ENCODE data around the gene RALGPS1. TPM values are rescaled to one million over a fixed set of nuclear protein-coding genes. Genes with fewer than 3 reads are reported as not detected.
A peak's percentile ranks its signal among the peaks of the same experiment; 100 is the strongest.

The RALGPS1 gene
- total and polyA plus RNA-seq, 8 donors = 4.7 to 150 (median 42.2) TPM

DNA sequence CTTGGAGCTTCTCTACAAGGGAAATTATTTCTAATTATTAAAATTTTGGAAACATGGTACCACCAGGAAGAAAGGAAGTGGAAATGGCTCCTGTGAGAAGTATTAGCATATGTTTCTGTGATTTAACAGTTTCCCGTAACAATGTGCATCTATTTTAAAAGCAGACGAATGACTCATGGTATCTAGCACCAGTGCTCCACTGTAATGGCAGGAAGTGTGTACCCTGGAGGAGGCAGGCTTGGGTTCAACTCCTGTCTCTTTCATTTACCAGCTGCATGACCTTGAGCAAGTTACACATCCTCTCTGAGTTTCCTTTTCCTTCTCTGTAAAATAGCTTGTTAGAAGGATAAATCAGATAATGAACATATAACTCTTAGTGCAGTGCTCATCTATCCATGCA, 248.8 kb downstream of the RALGPS1 start:
- peaks cover 0 to 22% (median 10%) of the 10 kb centered on the region in 4 donors for H3K4me1 ChIP-seq
- intact Hi-C loops (cut with DNase I; ENCODE audit: low total_unique reads) = no loop called here
- H3K36me3 ChIP-seq = peaks cover 0 to 17% (median 13%) of the 10 kb centered on the region in 4 donors
- TF ChIP-seq POLR2A (IDR thresholded peaks at IDR 0.05) (no peak), POLR2AphosphoS5 (IDR thresholded peaks at IDR 0.05) (peak in 1 of 3 donors; percentile 27), EP300 (IDR thresholded peaks at IDR 0.05) (no peak)
- H3K9me3 ChIP-seq = no peaks in the 10 kb centered on the region
- peak in 1 of 2 donors; percentile 41 for DNase-seq
- no peaks in the 10 kb centered on the region for H3K27me3 ChIP-seq
- H3K27ac ChIP-seq = no peak overlapping the region
- no peak overlapping the region for H3K4me3 ChIP-seq
- 41 to 74% (median 58%) methylated on average over 2 of the region's 2 CpGs for WGBS, 5 donors

DNA sequence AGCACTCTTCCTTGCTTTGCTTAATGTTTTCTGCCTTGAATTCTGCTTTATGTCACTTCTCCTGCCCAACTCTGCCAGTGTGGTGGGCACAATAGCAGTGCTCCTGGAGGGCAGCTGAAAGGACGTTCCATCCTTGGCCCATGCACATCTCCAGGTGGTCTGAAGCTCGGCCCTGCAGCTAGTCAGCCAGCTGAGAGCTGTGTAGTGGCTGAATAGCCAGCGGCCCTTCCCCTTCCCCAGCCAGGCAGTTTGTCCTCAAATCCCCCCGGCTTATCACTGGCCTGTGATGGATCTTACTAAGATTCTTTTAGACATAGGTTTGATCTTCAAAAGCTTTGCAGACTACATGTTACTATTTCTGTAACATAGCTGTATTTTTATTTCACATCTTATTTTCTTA, 250.5 kb downstream of the RALGPS1 start:
- intact Hi-C loops (cut with DNase I; ENCODE audit: low total_unique reads) = no loop called here
- Histone ChIP-seq H3K27ac (no peak overlapping the region), H3K27me3 (no peaks in the 10 kb centered on the region), H3K36me3 (peaks cover 0 to 30% (median 20%) of the 10 kb centered on the region in 4 donors), H3K9me3 (no peaks in the 10 kb centered on the region), H3K4me3 (no peak overlapping the region), H3K4me1 (peaks cover 0 to 13% (median 6%) of the 10 kb centered on the region in 4 donors)
- peak in 1 of 2 donors; percentile 24 for DNase-seq
- TF ChIP-seq POLR2AphosphoS5 (IDR thresholded peaks at IDR 0.05) (no peak), CTCF (IDR thresholded peaks at IDR 0.05) (no peak), POLR2A (IDR thresholded peaks at IDR 0.05) (no peak), EP300 (IDR thresholded peaks at IDR 0.05) (no peak)
- 90 to 98% (median 91%) methylated on average over 4 of the region's 4 CpGs for WGBS, 5 donors

DNA sequence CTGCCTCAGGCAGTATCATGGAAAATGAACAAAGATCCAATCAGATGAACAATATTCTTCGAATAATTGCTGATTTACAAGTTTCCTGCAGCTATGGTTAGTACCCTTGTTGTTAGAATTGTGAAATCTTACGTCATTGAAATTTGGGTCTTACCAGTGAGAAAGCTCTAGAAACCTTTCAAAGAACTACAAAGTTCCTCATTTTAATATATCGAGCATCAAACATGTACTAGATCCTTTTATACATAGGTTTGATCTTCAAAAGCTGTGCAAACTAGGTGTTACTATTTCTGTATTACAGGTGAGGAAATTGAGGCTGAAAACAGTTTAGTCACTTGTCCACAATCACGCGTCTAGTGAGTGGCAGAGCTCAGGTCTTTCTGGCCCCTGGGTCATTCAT, 251.5 kb downstream of the RALGPS1 start:
- Histone ChIP-seq H3K36me3 (peaks cover 0 to 30% (median 20%) of the 10 kb centered on the region in 4 donors), H3K4me3 (no peak overlapping the region), H3K27me3 (no peaks in the 10 kb centered on the region), H3K9me3 (no peaks in the 10 kb centered on the region), H3K27ac (no peak overlapping the region), H3K4me1 (peaks cover 0 to 13% (median 6%) of the 10 kb centered on the region in 4 donors)
- no peak for DNase-seq
- 87 to 93% (median 91%) methylated on average over 5 of the region's 5 CpGs for WGBS, 5 donors
- TF ChIP-seq POLR2A (IDR thresholded peaks at IDR 0.05) (no peak), EP300 (IDR thresholded peaks at IDR 0.05) (no peak), POLR2AphosphoS5 (IDR thresholded peaks at IDR 0.05) (no peak)
- intact Hi-C loops (cut with DNase I; ENCODE audit: low total_unique reads) = no loop called here

DNA sequence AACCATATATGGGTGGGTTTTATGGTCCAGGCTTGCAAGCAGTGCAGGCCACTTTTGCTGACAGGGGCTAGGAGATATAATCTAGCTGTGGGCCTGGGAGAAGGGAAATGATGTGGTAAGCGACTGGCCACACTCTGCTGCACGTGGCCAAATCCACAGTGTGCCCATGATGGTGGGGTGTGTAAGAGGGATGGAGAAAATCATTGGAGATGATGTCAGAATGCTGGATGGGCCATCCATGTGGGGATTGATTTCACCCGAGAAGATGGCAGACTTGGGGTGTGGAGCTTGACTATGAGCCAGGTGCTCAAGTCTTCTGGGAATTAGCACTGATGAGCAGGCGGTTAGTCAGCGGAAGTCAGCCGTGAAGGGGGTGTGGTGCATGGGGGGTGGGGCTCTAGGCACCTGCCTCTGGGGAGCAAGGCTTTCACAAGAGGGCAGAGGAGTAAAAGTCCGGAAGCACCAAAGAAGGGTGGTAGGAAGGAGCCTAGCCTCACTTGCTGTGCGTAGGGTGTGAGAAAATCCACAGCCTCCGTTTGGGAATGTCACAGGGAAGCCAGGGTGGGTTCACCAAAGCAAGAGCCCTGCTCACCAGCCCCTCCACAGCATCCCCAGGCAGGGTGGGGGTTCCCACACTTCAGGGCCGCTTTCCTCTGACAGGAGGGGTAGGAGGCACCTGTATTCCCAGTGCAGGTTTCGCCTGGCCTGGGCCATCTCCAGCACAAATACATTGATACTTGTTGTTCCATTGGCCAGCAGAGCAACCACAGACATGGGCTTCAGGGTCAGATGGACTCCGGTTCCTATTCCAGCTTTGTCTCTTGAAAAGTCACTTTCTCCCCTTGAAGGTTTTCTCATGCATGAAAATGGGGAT, 252.3 kb downstream of the RALGPS1 start:
- Histone ChIP-seq H3K36me3 (peaks cover 0 to 30% (median 20%) of the 10 kb centered on the region in 4 donors), H3K27me3 (no peaks in the 10 kb centered on the region), H3K4me1 (peaks cover 0 to 13% (median 4%) of the 10 kb centered on the region in 4 donors), H3K27ac (no peak overlapping the region), H3K4me3 (no peak overlapping the region), H3K9me3 (no peaks in the 10 kb centered on the region)
- peak in 1 of 2 donors; percentile 26 for DNase-seq
- TF ChIP-seq POLR2AphosphoS5 (IDR thresholded peaks at IDR 0.05) (no peak), POLR2A (IDR thresholded peaks at IDR 0.05) (no peak), EP300 (IDR thresholded peaks at IDR 0.05) (no peak), CTCF (IDR thresholded peaks at IDR 0.05) (no peak)
- 82 to 95% (median 88%) methylated on average over 12 of the region's 12 CpGs for WGBS, 5 donors
- intact Hi-C loops (cut with DNase I; ENCODE audit: low total_unique reads) = no loop called here

DNA sequence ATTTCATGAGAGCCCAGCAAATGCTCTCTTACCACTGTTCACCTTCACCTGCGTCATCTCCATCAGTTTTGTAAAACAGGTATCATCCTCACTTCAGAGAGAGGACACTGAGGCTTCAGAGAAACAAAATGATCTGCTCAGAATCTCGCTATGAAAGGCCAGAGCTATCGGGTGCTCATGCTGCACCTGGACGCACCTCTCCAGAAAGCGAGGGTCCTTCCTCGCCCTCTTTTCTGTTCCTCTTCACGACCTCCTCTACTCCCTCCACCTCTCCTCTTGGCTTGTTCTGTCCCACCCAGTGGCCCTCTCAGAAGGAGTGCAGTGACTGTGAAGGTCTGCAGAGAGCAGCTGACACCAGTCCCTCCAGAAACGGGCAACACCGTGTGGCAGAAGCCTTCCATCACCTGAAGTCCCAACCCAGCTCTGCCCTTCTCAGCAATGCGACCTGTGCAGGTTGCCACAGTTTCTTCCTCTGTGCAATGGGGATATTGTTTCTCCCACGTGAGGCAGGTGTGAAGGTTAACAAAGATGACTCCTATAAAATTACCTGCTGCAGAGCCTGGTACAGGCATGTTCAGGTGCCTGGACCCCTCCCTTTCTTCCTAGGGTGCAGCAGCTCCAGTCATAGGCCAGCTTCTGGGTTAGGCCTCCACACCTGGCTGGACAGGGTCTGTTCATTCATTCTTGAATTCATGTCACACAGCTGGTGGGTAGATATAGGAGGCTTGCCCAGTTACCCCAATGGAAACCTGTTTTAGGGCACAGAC, 253.2 kb downstream of the RALGPS1 start:
- Histone ChIP-seq H3K36me3 (peaks cover 0 to 30% (median 23%) of the 10 kb centered on the region in 4 donors), H3K27me3 (no peaks in the 10 kb centered on the region), H3K27ac (no peak overlapping the region), H3K4me1 (peaks cover 0 to 9% (median 0%) of the 10 kb centered on the region in 4 donors), H3K4me3 (no peak overlapping the region), H3K9me3 (no peaks in the 10 kb centered on the region)
- TF ChIP-seq CTCF (IDR thresholded peaks at IDR 0.05) (no peak), POLR2AphosphoS5 (IDR thresholded peaks at IDR 0.05) (no peak), EP300 (IDR thresholded peaks at IDR 0.05) (no peak), POLR2A (IDR thresholded peaks at IDR 0.05) (no peak)
- WGBS, 5 donors = 94 to 97% (median 95%) methylated on average over 11 of the region's 11 CpGs
- intact Hi-C loops (cut with DNase I; ENCODE audit: low total_unique reads) = no loop called here
- DNase-seq = peak in 1 of 2 donors; percentile 8
